Measurements from ENCODE around the gene MYO15A.

The MYO15A gene, protein sequence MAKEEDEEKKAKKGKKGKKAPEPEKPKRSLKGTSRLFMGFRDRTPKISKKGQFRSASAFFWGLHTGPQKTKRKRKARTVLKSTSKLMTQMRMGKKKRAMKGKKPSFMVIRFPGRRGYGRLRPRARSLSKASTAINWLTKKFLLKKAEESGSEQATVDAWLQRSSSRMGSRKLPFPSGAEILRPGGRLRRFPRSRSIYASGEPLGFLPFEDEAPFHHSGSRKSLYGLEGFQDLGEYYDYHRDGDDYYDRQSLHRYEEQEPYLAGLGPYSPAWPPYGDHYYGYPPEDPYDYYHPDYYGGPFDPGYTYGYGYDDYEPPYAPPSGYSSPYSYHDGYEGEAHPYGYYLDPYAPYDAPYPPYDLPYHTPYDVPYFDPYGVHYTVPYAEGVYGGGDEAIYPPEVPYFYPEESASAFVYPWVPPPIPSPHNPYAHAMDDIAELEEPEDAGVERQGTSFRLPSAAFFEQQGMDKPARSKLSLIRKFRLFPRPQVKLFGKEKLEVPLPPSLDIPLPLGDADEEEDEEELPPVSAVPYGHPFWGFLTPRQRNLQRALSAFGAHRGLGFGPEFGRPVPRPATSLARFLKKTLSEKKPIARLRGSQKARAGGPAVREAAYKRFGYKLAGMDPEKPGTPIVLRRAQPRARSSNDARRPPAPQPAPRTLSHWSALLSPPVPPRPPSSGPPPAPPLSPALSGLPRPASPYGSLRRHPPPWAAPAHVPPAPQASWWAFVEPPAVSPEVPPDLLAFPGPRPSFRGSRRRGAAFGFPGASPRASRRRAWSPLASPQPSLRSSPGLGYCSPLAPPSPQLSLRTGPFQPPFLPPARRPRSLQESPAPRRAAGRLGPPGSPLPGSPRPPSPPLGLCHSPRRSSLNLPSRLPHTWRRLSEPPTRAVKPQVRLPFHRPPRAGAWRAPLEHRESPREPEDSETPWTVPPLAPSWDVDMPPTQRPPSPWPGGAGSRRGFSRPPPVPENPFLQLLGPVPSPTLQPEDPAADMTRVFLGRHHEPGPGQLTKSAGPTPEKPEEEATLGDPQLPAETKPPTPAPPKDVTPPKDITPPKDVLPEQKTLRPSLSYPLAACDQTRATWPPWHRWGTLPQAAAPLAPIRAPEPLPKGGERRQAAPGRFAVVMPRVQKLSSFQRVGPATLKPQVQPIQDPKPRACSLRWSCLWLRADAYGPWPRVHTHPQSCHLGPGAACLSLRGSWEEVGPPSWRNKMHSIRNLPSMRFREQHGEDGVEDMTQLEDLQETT (N-terminal part only)

DNA sequence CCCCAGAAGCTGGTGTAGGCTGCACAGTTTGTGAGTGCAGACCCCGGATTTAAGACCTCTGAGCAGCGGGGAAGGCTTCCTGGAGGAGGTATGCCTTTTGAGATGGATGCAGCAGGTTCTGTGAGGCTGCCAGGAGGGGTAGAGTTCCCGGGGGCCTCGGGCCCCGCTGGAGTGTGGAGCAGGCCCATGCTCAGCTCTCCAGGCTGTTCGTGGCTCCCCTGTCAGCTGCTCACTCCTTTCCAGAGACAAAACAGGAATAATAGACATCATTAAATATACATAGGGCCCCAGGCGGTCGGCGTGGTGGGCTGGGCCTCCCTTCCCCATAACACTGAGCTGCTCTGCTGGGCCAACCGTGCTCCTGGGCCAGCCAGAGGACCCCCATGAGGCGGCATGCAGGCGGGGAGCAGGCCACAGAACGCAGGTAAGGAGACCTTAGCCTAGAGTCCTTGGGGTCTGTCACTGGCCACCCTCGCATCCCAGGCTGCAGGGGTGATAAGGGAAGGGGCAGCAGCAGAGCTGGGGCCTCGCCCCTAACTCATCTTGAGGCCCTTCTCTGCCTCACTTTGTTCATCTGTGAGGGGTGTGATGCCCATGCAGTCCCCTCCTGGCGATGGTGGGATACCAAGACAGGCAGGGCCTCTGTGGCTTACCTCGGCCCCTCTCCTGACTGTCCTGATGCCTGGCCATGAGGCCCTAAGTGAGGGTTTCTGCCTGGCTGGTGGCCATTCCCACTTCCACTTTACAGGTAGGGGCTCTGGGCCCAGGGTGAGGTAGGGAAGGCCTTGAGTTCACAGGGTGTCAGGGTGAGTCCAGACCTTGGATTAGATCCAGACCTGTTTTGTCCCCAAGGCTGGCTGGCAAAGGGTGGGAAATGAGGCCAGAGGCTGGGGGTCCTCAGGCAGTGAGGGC, at the start of gene MYO15A:
TSS of gene MYO15A (plus strand) at position 356 of the 912 bp plus-strand sequence. CDS start 10,045 bp downstream, outside the sequence.
- Mint-ChIP-seq H3K36me3 (ENCODE audit: low read depth) (peaks cover 8% of the 10 kb centered on the region), H3K27ac (no peak within 1 kb of the TSS)

DNA sequence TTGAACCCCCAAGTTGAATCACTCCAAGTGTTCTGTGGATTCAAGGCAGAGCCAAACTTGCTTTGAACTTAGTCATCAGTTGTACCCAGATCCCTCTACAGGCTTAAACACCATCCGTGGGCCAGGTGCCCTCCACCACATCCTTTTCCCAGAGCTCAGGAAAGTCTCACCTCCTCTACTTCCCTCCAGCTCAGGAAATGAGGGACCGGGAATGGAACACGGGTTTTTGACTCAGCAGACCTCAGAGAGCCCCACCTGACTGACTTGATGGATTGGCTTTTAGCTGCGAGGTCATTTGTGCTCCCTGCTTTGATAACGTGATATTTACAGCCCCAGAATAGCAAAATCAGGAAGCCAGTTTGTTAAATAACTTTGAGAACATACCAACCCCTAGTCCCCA, 49.3 kb upstream of the MYO15A start:
- Mint-ChIP-seq H3K9me3 (no peaks in the 10 kb centered on the region), H3K36me3 (ENCODE audit: low read depth) (peaks cover 25% of the 10 kb centered on the region), H3K4me3 (no peak overlapping the region), H3K4me1 (ENCODE audit: low read depth) (peaks cover 12% of the 10 kb centered on the region), H3K27ac (no peak overlapping the region), H3K27me3 (ENCODE audit: low read depth) (no peaks in the 10 kb centered on the region)
- DNase-seq (ENCODE audit: low spot score) = no peak

More for the DNA sequence above, at the start of gene MYO15A:
- DNase-seq (ENCODE audit: low spot score) = no peak
- Mint-ChIP-seq H3K4me3 (no peak within 1 kb of the TSS), H3K27me3 (ENCODE audit: low read depth) (no peaks in the 10 kb centered on the region), H3K4me1 (ENCODE audit: low read depth) (no peaks in the 10 kb centered on the region), H3K9me3 (no peaks in the 10 kb centered on the region)

DNA sequence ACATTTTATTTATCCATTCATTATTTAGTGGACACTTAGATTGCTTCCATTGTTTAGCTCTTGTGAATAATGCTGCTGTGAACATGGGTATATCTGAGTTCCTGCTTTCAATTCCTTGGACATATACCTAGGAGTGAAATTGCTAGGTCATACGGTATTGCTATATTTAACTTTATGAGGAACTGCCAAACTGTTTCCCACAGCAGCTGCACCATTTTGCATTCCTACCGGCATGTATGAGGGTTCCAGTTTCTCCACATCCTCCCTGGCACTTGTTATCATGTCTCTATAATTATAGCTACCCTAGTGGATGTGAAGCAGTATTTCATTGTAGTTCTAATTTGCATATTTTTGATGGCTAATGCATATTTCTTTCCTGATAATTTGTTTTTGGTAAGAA, 44.5 kb upstream of the MYO15A start:
- DNase-seq (ENCODE audit: low spot score) = no peak
- peaks cover 11% of the 10 kb centered on the region for H3K4me1 Mint-ChIP-seq (ENCODE audit: low read depth)
- no peaks in the 10 kb centered on the region for H3K9me3 Mint-ChIP-seq
- H3K4me3 Mint-ChIP-seq = no peak overlapping the region
- H3K27me3 Mint-ChIP-seq (ENCODE audit: low read depth) = no peaks in the 10 kb centered on the region
- peaks cover 9% of the 10 kb centered on the region for H3K36me3 Mint-ChIP-seq (ENCODE audit: low read depth)
- H3K27ac Mint-ChIP-seq = no peak overlapping the region

DNA sequence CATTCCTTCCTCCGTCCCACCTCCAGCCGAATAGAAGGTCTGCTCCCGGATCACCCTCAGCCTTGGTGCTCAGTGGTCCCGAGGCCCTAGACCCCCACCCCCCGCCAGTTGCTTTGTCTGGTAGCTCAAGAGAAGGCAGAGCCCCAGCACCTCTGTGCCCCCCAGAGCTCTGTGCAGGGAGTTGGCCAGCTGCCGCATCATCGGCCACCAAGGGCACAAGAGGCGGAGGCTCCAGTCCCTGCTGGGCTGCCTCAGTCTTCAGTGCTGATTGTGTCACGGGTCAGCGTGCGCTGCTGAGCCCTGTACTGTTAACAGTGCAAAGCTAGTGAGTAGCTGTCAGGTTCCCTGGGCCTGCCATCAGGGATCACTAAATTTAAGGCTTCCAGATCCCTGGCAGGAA, 43.0 kb upstream of the MYO15A start:
- H3K4me1 Mint-ChIP-seq (ENCODE audit: low read depth) = peaks cover 5% of the 10 kb centered on the region
- DNase-seq (ENCODE audit: low spot score) = no peak
- no peak overlapping the region for H3K4me3 Mint-ChIP-seq
- H3K27me3 Mint-ChIP-seq (ENCODE audit: low read depth) = no peaks in the 10 kb centered on the region
- H3K27ac Mint-ChIP-seq = no peak overlapping the region
- H3K36me3 Mint-ChIP-seq (ENCODE audit: low read depth) = peaks cover 2% of the 10 kb centered on the region
- no peaks in the 10 kb centered on the region for H3K9me3 Mint-ChIP-seq

DNA sequence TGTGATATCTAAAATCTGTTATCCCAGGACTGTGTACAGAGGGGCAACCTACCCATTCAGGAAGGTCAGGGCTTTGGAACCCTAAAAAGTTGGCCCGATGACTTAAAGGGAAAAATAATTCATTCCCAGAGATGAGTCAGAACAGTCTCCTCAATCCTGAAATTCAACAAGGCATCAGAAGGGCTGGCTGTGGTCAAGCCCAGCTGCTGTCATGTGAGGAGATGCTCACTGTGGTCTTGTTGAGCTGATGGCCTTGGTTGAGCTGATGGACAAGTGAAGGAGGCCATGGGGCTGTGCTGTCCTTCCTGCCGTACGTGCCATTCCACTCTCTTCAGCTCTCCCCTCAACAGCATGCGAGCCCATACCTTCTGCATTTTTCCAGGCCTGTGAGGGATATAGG, 41.7 kb upstream of the MYO15A start:
- DNase-seq (ENCODE audit: low spot score) = no peak
- Mint-ChIP-seq H3K4me1 (ENCODE audit: low read depth) (peaks cover 6% of the 10 kb centered on the region), H3K9me3 (no peaks in the 10 kb centered on the region), H3K36me3 (ENCODE audit: low read depth) (peaks cover 2% of the 10 kb centered on the region), H3K27me3 (ENCODE audit: low read depth) (no peaks in the 10 kb centered on the region), H3K27ac (no peak overlapping the region), H3K4me3 (no peak overlapping the region)

DNA sequence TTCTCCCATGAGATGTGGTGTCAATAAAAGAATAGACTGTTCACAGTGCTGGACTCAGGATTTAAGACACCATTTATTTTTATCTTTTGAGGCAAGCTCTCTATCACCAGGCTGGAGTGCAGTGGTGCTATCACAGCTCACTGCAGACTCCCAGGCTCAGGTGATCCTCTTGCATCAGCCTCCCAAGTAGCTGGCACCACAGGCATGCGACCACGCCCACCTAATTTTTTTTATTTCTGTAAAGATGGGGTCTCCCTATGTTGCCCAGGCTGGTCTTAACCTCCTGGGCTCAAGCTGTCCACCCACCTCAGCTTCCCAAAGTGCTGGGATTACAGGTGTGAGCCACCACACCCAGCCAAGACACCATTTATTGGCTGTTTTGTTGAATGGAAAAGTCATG, 39.5 kb upstream of the MYO15A start:
- no peak for DNase-seq (ENCODE audit: low spot score)
- H3K27ac Mint-ChIP-seq = no peak overlapping the region

DNA sequence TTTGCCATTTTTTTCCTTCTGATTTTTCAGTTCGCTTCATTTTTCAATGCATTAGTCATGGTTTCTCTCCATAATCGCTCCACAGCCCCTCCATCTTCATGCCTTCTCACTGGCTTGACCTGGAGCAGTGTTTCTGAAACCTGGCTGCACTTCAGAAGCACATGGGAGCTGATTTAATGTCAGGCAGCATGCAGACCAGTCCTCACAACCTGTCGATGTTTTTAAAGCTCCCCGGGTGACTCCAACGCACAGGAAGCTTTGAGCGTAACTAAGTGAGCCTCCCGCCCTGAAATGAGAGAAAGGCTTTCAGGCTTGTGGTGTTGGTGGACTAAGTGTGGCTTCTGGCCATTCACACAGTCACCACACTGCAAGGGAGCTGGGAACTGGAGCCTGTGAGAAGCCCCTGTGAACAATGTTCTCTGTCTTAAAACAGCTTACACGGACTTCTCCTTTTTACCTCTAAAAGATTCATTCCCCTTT, 37.7 kb upstream of the MYO15A start:
- Mint-ChIP-seq H3K4me3 (no peak overlapping the region), H3K9me3 (no peaks in the 10 kb centered on the region), H3K27me3 (ENCODE audit: low read depth) (peaks cover 5% of the 10 kb centered on the region), H3K27ac (no peak overlapping the region), H3K36me3 (ENCODE audit: low read depth) (no peaks in the 10 kb centered on the region), H3K4me1 (ENCODE audit: low read depth) (peaks cover 6% of the 10 kb centered on the region)
- no peak for DNase-seq (ENCODE audit: low spot score)

More for the DNA sequence above, 39.5 kb upstream of the MYO15A start:
- Mint-ChIP-seq H3K27me3 (ENCODE audit: low read depth) (no peaks in the 10 kb centered on the region), H3K4me3 (no peak overlapping the region), H3K9me3 (no peaks in the 10 kb centered on the region), H3K4me1 (ENCODE audit: low read depth) (peaks cover 6% of the 10 kb centered on the region), H3K36me3 (ENCODE audit: low read depth) (peaks cover 2% of the 10 kb centered on the region)

DNA sequence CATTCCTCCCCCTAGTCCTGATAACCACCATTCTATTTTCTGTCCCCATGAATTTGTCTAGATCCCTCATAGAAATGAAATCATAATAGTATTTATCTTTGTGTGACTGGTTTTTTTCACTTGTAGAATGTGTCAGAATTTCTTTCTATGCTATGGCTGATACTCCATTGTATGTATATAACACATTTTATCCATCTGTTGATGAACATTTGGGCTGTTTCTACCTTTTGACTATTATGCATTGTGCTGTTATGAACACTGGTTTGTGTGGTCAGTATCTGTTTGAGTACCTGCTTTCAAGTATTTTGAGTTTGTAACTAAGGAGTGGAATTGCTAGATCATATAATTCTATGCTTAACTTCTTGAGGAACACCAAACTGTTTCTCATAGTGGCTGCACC, 36.8 kb upstream of the MYO15A start:
- Mint-ChIP-seq H3K4me3 (no peak overlapping the region), H3K36me3 (ENCODE audit: low read depth) (no peaks in the 10 kb centered on the region), H3K4me1 (ENCODE audit: low read depth) (peaks cover 6% of the 10 kb centered on the region), H3K27ac (no peak overlapping the region), H3K9me3 (no peaks in the 10 kb centered on the region), H3K27me3 (ENCODE audit: low read depth) (peaks cover 5% of the 10 kb centered on the region)
- DNase-seq (ENCODE audit: low spot score) = no peak

DNA sequence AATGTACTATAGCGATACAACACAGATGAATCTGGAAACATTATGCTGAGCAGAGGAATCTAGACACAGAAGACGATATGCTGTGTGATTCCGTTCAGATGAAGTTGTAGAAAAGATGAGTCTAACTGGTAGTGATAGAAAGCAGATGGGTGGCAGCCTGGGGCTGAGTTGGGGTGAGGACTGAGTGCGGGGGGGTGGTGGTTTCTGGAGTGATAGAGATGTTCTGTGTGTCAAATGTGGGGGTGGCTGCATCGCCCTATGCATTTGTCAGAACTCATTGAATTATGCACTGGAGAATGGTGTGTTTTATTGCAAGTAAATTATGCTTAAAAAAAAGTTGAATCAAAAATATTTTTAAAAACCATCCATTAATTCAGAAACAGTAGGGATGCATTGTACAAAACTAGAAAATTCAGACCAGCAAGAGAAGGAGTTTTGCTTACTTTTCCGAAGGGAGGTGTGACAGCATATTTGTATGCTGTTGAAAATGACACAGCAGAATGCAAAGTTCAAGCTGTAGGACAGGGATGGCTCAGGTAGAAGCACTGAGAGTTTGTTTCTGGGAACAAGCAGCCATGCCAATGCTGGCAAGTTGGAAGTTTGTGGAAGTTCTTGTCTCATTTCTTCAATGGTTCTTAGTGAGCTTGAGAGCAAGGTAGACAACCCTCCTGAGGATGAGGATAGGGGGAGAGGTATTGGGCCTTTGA, 33.8 kb upstream of the MYO15A start:
- peaks cover 6% of the 10 kb centered on the region for H3K4me1 Mint-ChIP-seq (ENCODE audit: low read depth)
- H3K27ac Mint-ChIP-seq = no peak overlapping the region
- no peaks in the 10 kb centered on the region for H3K9me3 Mint-ChIP-seq
- H3K27me3 Mint-ChIP-seq (ENCODE audit: low read depth) = peaks cover 7% of the 10 kb centered on the region
- no peaks in the 10 kb centered on the region for H3K36me3 Mint-ChIP-seq (ENCODE audit: low read depth)
- DNase-seq (ENCODE audit: low spot score) = no peak
- no peak overlapping the region for H3K4me3 Mint-ChIP-seq

DNA sequence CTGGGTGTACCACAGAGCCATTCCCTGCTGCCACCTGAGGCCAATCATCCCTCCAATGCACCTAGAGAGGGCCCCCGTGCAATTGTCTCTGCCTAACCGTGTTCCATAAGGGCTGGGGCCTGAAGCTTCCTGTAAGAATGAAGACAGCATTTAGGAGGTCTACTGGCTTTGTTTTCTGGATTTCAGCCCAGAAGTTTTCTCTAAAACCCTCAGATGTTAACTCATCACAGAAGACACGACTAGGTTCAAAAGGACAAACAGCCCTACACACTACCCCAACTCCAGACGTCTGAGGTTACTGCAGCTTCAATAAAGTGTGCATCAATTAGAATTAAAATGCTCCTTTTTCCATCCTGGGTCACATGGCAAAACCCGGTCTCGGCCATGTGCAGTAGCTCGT, 31.6 kb upstream of the MYO15A start:
- no peak for DNase-seq (ENCODE audit: low spot score)
- Mint-ChIP-seq H3K9me3 (no peaks in the 10 kb centered on the region), H3K27me3 (ENCODE audit: low read depth) (peaks cover 12% of the 10 kb centered on the region), H3K36me3 (ENCODE audit: low read depth) (no peaks in the 10 kb centered on the region), H3K4me1 (ENCODE audit: low read depth) (no peaks in the 10 kb centered on the region), H3K27ac (no peak overlapping the region), H3K4me3 (no peak overlapping the region)

DNA sequence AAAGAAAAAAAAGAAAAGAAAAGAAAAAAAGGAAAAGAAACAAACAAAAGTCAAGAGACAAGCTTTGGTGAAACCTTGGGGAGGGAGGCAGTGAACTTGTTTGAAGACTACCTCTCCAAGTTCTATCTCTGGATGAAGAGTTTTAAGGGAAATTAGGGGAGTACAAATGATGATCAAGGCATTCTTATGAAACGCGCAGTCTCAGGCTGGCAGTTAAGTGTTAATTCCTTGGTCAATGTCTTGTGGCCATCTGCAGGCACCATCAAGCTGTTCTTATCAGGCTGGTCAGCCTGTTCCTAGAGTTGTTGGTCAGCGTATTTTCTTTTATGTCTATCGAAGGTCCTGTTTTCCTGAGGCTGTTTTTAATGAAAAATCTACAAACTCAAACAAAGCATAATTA, 29.0 kb upstream of the MYO15A start:
- Mint-ChIP-seq H3K27me3 (ENCODE audit: low read depth) (peaks cover 11% of the 10 kb centered on the region), H3K9me3 (no peaks in the 10 kb centered on the region), H3K27ac (no peak overlapping the region), H3K36me3 (ENCODE audit: low read depth) (no peaks in the 10 kb centered on the region), H3K4me1 (ENCODE audit: low read depth) (no peaks in the 10 kb centered on the region), H3K4me3 (no peak overlapping the region)
- DNase-seq (ENCODE audit: low spot score) = no peak

DNA sequence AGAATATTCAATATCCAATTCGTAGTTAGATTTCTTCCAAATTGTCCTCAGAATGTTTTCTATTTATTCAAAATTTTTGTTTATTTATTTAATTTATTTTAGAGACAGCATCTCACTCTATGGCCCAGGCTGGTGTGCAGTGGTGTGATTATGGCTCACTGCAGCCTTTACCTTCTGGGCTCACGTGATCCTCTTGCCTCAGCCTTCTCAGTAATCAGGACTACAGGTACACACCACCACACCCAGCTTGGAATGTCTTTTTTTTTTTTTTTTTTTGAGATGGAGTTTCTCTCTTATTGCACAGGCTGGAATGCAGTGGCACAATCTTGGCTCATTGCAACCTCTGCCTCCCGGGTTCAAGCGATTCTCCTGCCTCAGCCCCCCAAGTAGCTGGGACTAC, 24.3 kb upstream of the MYO15A start:
- Mint-ChIP-seq H3K27ac (no peak overlapping the region), H3K36me3 (ENCODE audit: low read depth) (peaks cover 6% of the 10 kb centered on the region), H3K4me1 (ENCODE audit: low read depth) (peaks cover 11% of the 10 kb centered on the region), H3K4me3 (no peak overlapping the region), H3K9me3 (no peaks in the 10 kb centered on the region), H3K27me3 (ENCODE audit: low read depth) (peaks cover 8% of the 10 kb centered on the region)
- DNase-seq (ENCODE audit: low spot score) = no peak
